HG03175 (cell line): ENCODE data around the gene C3orf38.
"Not testable (repeated sequence)": the region's sequence is repeated elsewhere in the genome, so short reads cannot be mapped to it uniquely, and the experiment has no call there.

Experiments
- ATAC-seq: cut with Tn5 transposase; IDR thresholded peaks from one replicate; pipeline ENCODE4 v1.9.1; 2021; ENCODE audit warnings: mild to moderate bottlenecking, moderate library complexity; ENCODE audit not compliant: unreplicated experiment

C3orf38 gene

DNA sequence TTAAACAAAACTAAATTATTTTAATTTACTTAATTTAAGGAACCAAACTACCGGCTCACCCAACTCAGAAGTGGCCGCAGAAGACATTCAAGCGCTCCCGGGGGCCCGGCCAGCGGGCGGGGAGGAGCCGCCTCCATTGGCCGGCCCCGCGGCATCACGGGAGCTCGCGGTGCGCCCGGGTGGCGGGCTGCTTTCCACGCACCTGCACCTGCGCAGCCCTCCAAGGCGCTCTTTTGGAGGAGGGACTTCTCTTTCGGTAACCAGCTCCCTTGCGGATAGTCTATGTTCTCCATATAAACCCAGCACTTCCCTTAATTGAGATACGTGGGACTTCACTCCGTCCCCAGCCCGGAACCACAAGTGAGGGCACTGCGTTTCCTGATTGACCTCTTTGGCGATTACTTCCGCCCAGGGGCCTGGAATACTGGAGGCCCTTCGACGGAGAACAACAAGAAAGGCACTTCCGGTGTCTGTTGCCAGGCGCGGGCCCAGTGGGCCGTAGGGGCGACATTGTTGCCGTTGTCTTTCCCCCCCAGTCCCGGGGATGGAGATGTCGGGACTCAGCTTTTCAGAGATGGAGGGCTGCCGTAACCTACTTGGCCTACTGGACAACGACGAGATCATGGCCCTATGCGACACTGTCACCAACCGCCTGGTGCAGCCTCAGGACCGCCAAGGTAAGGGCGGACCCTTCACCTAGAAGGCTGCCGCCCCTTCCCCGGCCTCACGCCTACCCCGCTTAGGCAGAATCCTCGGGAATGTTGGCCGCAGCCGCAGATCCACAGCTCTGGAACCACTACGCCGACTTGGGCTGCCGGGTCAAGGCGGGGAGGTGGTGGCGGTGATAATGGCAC lies at the start of gene C3orf38:
TSS of gene C3orf38 (plus strand) at position 451 of the 854 bp plus-strand sequence. CDS start at position 545, 94 bp downstream.
- ATAC-seq: peak; percentile 83

DNA sequence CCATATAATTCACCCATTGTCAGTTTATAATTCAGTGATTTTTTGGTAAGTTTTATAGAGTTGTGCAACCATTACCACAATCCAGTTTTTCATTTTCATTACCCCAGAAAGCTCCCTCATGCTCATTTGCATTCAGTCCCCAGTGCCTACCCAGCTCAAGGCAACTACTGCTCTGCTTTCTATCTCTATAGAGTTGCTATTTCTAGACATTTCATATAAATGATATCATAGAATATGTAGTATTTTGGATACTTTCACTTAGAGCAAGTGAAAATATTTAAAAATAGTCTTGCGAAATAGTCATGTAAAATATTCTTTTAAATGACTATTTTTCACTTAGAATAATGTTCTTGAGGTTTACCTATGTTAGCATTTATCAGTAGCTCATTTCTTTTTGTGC lies 48.6 kb upstream of the C3orf38 start:
- no peak for ATAC-seq

DNA sequence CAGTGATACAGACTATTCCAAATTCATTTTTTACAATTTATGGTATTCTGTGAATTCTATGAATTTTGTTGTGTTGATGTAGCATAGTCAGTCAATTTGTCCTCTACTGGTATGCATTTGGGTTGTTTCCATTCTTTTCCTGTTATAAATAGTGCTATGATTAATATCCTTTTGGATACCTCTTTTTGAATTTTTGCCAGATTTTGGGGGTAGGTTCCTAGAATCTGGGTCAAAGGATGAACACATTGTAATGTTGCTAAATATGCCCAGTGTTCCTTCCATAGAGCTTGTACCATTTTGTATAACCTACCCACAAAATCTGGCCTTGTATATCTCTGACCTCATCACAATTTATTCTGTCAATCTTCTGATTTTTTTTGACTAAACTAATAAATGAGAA lies 44.4 kb upstream of the C3orf38 start:
- no peak for ATAC-seq

DNA sequence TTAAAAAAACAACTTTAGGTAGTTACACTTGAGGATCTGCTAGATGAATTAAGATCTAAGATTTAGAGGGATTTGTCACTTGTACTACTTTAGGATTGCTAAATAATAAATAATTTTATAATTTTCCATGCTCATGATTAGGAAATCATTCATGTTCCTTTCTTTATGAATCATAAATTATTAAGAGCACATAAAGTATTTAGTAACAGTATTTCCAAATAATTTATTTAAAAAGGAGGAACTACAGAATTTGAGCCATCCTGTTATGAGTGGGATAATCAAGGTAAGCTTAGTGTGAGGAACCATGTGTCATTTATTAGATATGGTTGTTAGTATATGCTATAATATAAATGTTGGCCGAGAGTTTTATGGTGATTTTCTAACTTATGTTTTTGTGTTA lies 37.5 kb upstream of the C3orf38 start:
- no peak for ATAC-seq

DNA sequence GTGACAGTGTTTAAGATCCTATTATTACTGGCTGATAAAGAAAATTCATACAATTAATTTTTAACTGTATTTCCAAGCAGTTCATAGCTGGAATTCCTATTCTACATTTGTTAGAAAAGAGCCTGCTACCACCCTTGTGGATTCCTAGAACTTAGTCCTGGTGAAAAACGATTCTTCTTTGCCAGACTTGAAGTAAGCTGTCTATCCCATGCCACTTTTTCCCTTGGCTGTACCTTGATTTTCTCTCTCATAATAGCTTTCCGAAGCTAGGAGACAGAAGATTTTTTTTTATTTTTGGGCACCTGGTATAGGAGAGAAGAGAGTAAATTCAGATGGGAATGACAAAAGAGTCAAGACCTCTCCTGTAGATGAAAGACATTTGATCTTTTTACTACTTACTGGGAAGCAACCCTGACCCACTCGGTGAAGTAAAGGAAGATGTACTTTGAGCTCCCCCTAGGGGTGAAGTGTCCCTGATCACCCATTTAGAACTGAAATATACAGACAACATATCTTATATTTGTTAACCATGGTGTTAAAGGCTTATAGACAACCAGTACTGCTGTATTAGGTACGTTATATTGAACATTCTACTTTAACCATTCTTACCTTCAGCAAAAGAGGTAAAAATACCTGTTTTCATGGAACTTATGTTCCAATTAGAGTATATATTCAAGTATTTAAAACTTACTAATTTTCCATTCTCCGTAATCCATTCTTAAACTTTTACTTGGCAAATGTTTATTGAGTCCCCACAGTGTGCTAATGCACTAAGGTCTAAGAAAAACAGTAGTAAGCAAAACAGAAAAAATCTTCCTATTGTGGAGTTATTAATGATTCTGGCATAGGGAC lies 36.2 kb upstream of the C3orf38 start:
- peak; percentile 92 for ATAC-seq

DNA sequence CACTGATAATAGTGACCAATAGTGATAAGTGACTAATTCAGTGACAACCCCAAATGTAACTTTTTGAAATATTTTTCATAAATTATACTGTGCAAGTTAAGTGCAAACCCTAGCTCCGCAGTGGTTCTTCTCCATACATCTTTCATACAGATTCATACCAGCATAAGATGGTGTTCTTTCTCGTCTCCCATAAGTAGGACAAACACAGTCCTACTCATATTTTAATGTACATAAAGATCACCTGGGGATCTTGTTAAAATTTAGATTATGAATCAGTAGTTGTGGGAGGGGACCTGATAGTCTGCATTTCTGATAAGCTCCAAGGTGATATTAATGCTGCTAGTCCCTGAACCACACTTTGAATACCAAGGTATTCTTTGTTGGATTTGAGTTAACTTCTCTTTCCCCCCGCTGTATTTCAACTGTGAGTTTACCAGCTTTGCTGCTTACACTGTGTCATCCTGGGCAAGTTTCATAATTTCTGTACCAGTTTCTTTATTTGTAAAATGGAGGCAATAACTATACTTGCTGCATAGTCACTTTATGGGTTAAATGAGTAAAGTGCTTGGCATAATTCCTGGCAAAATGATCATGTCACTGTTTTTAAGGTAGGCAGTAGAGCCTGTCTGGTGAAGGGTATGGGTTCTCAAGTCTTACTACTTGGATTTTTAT lies 34.7 kb upstream of the C3orf38 start:
- ATAC-seq: no peak

DNA sequence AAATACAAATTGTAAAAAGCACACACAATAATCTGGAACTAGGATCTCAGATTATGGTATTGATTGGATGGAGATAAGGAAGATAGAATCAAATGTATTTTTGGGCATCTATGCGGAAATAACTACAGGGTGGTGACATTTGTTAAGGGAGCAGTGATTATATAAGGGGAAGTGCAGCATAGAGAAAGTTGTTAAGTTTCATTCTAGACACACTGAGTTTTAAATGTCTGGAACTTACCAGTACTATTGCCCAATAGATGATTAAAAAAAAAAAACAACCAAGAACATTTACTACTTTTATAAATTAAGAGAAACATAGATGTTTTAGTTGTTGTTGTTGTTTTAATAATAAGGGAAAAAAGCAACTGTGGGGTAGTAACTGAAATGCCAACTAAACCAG lies 32.1 kb upstream of the C3orf38 start:
- ATAC-seq: no peak

DNA sequence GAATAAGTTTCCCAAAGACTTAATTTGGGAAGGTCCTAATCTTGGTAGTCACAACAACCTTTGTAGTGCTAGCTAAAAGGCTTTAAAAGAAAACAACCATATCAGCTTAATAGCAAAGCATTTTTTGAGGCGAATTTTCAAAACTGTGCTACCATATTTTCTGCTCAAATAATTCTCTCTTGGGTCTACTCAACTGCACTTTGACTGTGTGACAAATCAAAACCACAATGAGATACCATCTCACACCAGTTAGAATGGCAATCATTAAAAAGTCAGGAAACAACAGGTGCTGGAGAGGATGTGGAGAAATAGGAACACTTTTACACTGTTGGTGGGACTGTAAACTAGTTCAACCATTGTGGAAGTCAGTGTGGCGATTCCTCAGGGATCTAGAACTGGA lies 31.2 kb upstream of the C3orf38 start:
- ATAC-seq: not testable (repeated sequence)

DNA sequence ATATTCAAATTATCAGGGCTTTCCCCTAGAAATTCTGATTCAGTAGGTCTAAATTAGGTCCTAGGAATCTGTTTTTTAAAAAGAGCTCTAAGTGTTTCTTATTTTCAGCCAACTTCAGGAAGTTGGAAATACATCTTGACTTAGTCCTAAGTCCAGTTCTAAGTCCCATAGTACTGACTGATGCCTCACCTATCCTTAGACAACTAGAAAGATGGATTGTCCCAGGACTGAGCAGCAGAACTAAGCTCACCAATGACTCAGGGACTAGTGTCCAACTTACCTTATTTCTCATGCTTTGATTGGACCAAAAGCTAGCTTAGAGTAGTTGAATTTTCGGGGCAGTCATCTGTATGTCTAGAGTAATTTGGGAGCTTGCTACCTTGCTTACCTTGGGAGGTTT lies 26.2 kb upstream of the C3orf38 start:
- ATAC-seq: no peak

DNA sequence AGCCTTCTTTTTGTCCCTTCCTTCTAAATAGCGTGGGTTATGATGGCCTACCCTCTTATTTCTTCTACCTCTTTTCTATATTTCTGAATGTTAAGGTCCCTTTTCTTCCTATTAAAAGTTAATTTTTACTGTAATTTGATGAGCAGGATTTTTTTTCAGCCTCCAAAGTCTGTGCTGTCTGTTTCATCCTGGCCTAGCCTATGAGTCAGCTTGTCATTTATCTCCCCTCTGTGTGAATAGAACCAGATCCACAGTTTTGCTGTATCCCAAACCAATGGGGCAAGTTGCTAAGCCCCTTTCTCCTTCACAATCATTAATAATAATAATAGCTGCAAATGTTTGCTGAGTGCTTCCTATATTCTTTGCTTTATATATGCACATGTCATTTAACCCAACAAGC lies 18.1 kb upstream of the C3orf38 start:
- no peak for ATAC-seq

DNA sequence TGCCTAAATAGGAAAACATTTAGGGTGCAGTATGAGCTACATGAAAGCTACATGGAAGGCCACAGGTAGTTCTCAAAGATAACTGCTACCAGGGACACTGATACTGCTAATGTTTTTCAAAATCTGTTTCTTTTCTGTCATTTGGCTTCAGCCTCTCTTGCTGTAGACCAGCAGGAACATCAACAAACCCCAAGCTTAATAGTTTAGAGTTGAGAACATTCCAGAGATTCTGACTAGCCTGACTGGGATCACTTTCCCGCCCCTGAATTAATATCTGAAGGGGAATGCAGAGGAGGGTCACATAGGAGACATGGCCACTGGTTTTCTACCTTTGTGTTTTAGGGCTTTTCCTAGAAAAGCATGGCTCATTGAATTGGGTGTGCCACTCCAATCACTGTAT lies 16.9 kb upstream of the C3orf38 start:
- ATAC-seq: no peak

DNA sequence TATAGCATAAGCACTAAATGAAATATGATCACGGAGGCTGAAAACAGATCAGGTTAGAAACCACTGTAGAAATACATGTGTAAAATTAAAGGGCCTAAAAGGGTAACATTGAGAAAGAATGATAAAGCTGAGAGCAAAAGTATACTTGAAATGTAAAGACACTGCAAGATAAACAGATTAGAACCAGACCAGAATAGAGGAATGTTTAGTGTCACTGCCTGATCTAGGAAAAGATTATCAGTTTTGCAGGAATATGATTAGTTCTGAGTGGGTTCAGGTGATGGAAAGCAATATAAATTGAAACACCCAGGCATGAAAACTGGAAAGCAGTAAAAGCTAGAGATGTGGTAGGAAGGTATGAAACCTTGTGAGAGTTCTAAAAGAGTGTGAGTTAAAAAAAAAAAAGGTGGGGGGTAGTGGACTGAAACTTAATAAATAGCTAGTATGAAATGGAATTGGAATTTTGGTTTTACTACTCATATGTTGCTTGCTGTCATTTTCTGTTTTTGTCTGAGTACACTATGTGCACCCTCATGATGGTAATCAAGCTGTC lies 16.0 kb upstream of the C3orf38 start:
- ATAC-seq: no peak

DNA sequence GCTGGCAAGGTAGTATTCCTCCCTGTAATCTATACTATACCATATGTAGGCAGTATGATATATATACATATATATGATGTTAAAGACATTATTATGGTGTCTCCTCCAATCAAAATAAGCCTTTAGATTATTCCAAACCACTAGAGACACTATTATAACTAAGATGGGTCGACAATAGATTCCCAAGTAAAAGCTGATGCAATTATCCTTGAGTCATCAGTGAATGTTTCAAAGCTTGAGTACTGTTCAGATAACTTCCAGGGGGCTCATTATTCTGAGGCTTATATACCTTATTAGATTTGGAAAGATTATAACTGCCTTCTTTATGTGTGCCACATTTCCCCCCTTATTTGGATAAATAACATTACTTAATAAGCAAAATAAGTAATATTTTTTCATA lies 11.9 kb upstream of the C3orf38 start:
- no peak for ATAC-seq

DNA sequence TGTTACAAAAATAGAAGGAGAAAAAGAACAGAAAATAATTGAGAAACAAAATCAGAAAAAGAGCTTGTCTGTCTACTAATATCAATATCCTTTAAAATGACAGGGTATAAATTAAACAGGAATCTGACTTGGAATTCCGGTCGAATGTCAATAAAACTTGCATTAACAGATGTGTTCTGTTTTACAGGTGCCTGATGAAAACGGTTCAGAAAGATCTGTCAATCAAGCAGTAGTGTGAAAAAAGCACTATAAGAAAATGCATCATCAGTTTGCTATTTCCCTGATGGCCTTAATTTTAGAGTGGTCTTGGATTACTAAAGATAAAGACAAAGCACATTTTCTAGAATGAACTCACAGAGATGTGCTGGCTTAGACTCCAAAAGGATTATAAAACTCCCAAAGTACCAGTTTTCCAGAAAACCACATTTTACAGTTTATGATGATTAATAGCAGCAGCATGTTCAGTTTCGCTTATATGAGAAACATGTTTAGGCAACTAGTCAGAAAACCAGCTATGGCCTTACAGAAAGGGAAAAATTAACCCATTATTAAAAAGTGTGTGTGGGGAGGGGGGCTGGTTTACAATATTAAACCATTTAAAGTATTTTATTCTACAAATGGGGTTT lies 8.2 kb upstream of the C3orf38 start:
- peak; percentile 19 for ATAC-seq

DNA sequence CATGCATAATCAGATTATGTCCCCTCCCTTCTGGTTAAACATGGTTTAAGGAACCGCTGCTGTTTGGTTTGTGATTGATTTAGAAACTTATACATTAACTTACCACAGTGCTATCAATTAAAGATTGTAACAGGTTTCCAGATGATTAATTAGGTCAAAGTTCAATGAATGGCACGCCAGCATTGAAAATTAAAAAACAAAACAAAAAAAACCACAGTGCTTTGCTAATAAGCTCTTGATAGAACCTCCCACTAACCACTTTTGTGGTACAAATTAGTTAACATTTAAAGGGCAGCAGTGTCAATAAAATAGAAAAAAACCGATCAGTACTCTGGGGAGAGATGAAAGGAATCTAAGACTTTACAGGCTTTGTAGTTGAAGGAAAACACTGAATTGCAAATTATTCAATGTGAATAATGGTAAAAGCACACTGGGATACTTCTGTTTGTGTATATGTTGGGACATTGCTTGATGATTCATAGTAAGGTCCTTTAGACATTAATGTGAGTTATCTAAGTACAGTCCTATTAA lies 7.6 kb upstream of the C3orf38 start:
- peak; percentile 79 for ATAC-seq

DNA sequence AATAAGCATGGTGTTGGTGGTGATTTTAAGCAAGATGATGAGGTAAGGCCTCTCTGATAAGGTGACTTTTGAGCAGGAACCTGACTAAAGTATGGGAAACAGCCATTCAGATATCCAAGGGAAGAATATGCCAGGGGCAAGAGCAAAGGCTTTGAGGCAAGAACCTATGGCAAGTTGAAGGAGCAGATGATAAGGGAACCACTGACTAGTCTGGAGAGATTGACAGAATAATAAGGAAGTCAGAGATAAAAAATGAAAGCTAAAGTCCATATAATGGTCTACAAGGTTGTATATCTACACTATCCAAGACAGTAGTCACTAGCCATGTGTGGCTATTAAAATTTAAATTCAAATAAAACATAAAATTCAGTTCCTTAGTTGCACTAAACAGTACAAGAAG lies 2.5 kb upstream of the C3orf38 start:
- no peak for ATAC-seq

DNA sequence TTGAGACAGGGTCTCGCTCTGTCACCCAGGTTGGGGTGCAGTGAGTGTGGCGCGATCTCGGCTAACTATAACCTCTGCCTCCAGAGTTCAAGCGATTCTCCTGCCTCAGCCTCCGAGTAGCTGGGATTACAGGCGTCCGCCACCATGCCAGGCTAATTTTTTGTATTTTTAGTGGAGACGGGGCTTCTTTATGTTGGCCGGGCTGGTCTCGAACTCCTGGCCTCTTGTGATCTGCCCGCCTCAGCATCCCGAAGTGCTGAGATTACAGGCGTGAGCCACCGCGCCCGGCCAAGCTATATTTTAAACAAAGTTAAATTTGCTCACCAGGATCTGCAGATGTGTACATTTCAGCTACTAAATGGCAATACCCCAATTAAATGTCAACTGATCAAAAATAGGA lies 1.1 kb upstream of the C3orf38 start:
- ATAC-seq: no peak

DNA sequence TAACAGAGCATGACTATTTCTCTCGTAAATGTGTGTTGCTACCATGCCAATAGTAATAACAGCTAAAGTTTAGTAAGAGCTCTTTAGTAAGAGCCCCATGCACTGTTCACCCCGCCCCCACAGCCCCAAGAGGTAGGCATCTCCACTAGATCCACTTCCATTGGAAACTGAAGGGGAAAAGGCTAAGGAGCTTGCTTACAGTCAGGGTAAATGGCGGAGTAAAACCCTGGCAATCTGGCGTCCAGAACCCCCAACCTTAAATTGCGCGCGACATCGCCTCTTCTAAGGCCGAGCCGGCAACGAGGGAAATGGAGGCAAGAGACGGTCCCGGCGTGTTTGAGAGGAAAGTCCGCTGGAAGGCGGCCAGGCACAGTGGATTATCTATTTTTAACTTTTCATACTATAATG lies 654 bp upstream of the C3orf38 start:
- ATAC-seq: peak; percentile 16

DNA sequence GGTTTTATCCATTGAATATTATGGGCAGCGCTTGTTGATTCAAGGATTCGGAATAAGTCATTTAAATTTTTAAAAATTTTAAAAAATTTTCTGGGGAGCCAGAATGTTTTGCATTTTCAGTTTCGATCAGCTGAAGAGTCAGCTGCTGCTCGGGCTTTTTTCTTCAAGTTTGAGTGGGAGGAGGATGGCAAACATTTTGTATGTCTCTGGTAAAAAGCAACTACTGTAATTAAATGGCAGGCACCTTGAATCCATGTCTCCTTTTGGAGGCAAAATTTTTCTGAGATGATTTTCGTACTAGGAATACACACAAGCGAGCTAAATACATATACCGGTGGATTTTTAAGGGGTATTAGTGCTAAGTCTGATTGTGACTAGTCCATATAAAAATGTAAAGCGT lies 612 bp downstream of the C3orf38 start:
- ATAC-seq: peak; percentile 33

DNA sequence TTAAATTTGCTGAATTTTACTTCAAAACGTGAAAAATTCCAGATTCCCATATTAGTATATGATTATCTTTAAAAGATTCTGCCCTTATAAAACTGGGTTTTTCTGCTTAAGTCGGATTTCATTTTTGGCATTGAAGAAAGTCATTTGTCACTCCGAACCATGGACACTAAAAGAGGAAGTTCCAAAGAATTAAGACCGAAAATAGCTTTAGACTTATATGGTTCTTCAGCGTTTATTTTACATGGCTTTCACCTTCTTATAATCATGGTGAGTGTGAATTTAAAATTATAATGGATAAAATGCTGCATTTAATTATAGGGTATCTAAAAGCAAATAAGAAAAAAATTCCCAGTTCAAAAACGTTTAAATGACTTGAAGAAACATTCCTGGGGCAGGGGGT lies 1.0 kb downstream of the C3orf38 start:
- ATAC-seq: no peak
